Sigmoid colon (tissue), 4 donors: Measurements from ENCODE around the gene CCP110.

Source experiments
- POLR2A ChIP-seq, 2 donors: fragments of 450-650 bp; IDR thresholded peaks; one replicate each; pipeline ENCODE4 v1.6.1; 2016; ENCODE audit warnings: antibody characterized with exemption in 2 of 2, mild to moderate bottlenecking in 2 of 2, moderate library complexity in 2 of 2
- POLR2AphosphoS5 ChIP-seq, 4 donors: sonication (generic); formaldehyde crosslinking; IDR thresholded peaks; one replicate each; pipeline ENCODE4 v1.6.1; 2017; ENCODE audit warnings: antibody characterized with exemption in 4 of 4

DNA sequence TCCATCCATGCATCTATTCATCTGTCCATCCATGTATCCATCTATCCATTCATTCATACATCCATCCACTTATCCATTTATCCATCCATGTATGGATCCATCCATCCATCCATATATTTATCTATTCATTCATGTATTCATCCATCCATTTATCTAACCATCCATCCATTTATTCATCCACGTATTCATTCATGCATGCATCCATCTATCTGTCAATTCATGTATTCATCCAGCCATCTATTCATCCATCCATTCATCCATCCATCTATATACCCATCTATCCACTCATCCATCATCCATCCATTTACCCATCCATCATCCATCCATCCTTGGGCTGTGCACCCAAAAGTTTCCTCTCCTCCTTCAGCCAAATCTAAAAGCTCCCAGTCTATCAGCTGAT lies 45.2 kb upstream of the CCP110 start:
- no peak for TF ChIP-seq POLR2AphosphoS5 (IDR thresholded peaks at IDR 0.05)
- TF ChIP-seq POLR2A (IDR thresholded peaks at IDR 0.05) = no peak
